SHP77 treated with DMSO at 0.1 percent for 48 hours (cell line): ENCODE data around the gene TMEM214.
A peak's percentile ranks its signal among the peaks of the same experiment; 100 is the strongest.

Source experiments
- DNase-seq: peaks from one replicate; lab custom pipeline; 2025; lab: John Stamatoyannopoulos, UW

TMEM214 gene

GRCh38 chr2:27032495-27033252 lies at the start of gene TMEM214:
Gene TMEM214, plus strand, starts transcription at chr2:27032965. Its CDS starts 51 bp downstream, at chr2:27033016.
- DNase-seq = peak; percentile 65

GRCh38 chr2:26983746-26984145 lies 49.0 kb upstream of the TMEM214 start:
- no peak for DNase-seq

- DNase-seq = no peak
These were observed 47.0 kb upstream of the TMEM214 start for GRCh38 chr2:26985807-26986206.

- no peak for DNase-seq
These were observed 46.2 kb upstream of the TMEM214 start for GRCh38 chr2:26986576-26986975.

GRCh38 chr2:26988058-26988860 lies 44.5 kb upstream of the TMEM214 start:
- DNase-seq = no peak

GRCh38 chr2:26989156-26989555 lies 43.6 kb upstream of the TMEM214 start:
- no peak for DNase-seq

GRCh38 chr2:26991717-26992116 lies 41.0 kb upstream of the TMEM214 start:
- no peak for DNase-seq

GRCh38 chr2:26993768-26994167 lies 39.0 kb upstream of the TMEM214 start:
- no peak for DNase-seq

GRCh38 chr2:26994983-26995382 lies 37.8 kb upstream of the TMEM214 start:
- DNase-seq = no peak

GRCh38 chr2:26997394-26997793 lies 35.4 kb upstream of the TMEM214 start:
- no peak for DNase-seq

GRCh38 chr2:26998323-26998722 lies 34.4 kb upstream of the TMEM214 start:
- no peak for DNase-seq

- DNase-seq = no peak
These were observed 32.5 kb upstream of the TMEM214 start for GRCh38 chr2:27000228-27000627.

GRCh38 chr2:27000995-27001394 lies 31.8 kb upstream of the TMEM214 start:
- DNase-seq = no peak

GRCh38 chr2:27001950-27002349 lies 30.8 kb upstream of the TMEM214 start:
- DNase-seq = no peak

GRCh38 chr2:27003007-27003406 lies 29.8 kb upstream of the TMEM214 start:
- DNase-seq = no peak

- no peak for DNase-seq
These were observed 28.9 kb upstream of the TMEM214 start for GRCh38 chr2:27003857-27004256.

GRCh38 chr2:27006602-27007415 lies 26.0 kb upstream of the TMEM214 start:
- DNase-seq = no peak

- no peak for DNase-seq
These were observed 25.1 kb upstream of the TMEM214 start for GRCh38 chr2:27007416-27008374.

- DNase-seq = no peak
These were observed 24.1 kb upstream of the TMEM214 start for GRCh38 chr2:27008678-27009077.

- no peak for DNase-seq
These were observed 23.7 kb upstream of the TMEM214 start for GRCh38 chr2:27009083-27009482.

- DNase-seq = no peak
These were observed 23.0 kb upstream of the TMEM214 start for GRCh38 chr2:27009716-27010115.
